GM12891 (cell line): ENCODE data around the gene RPL36AL.

Experiments used
- POLR2A ChIP-seq: IDR thresholded peaks from 2 replicates; pipeline ENCODE4 v1.6.1; 2011; ENCODE audit warnings: low read depth, low read length, control low read depth
- POLR2AphosphoS5 ChIP-seq: IDR thresholded peaks from 2 replicates; pipeline ENCODE4 v1.6.1; 2011; ENCODE audit warnings: low read depth, low read length, control low read depth
- POU2F2 ChIP-seq: IDR thresholded peaks from 2 replicates; pipeline ENCODE4 v1.6.1; 2011; ENCODE audit warnings: low read depth, mild to moderate bottlenecking, control low read depth, low read length, moderate library complexity
- SPI1 ChIP-seq: IDR thresholded peaks from 2 replicates; pipeline ENCODE4 v1.6.1; 2011; ENCODE audit warnings: low read depth, low read length, control low read depth
- TAF1 ChIP-seq: IDR thresholded peaks from 2 replicates; pipeline ENCODE4 v1.6.1; 2011; ENCODE audit warnings: low read depth, low read length, control low read depth

- no peak for TF ChIP-seq SPI1
- no peak for TF ChIP-seq POLR2AphosphoS5
- TF ChIP-seq POLR2A: no peak
- no peak for TF ChIP-seq TAF1
- TF ChIP-seq POU2F2: no peak
Measured at GRCh38 chr14:49636866-49637265, 16.4 kb upstream of the RPL36AL start.
